ENCODE measurements around the gene TMEM119. TPM values are rescaled to one million over a fixed set of nuclear protein-coding genes. Genes with fewer than 3 reads are reported as not detected.

TMEM119 gene
- total and polyA plus RNA-seq, 10 of the 15 experiments (the other 5 are each of a cell fraction or from before 2014, with no cell fraction given): 0.11 to 0.44 (median 0.19) TPM; not detected in 5

GRCh38 chr12:108633534-108634248 is 35.8 kb upstream of the TMEM119 start, which contains the start of gene SELPLG (continued):
- TF ChIP-seq BCL3 (IDR thresholded peaks at IDR 0.05; ENCODE audit: borderline replicate concordance, insufficient read depth, low read depth, low read length, poor library complexity, severe bottlenecking) (peak; percentile 86), TCF3 (IDR thresholded peaks at IDR 0.05; ENCODE audit: borderline replicate concordance, insufficient read depth, low read depth, low read length) (peak; percentile 96), ZNF207 (IDR thresholded peaks at IDR 0.05; ENCODE audit: borderline replicate concordance) (peak; percentile 86; the same call in 1 of the 2 replicates), CREM (IDR thresholded peaks at IDR 0.05; ENCODE audit: low read depth) (peak; percentile 75), ATF2 (IDR thresholded peaks at IDR 0.05; ENCODE audit: low read length) (peak; percentile 84), E2F4 (IDR thresholded peaks at IDR 0.05; ENCODE audit: low read depth, low read length) (no peak), NR2F1 (conservative IDR thresholded peaks at IDR 0.05) (peak; percentile 92), SUPT20H (IDR thresholded peaks at IDR 0.05; ENCODE audit: borderline replicate concordance, control insufficient read depth, low read depth, low read length) (no peak), SMAD1 (IDR thresholded peaks at IDR 0.05; ENCODE audit: low read depth, partially characterized antibody) (peak; percentile 76), ZZZ3 (IDR thresholded peaks at IDR 0.05; ENCODE audit: control insufficient read depth, insufficient read length, low read depth) (no peak), MTA3 (IDR thresholded peaks at IDR 0.05; ENCODE audit: borderline replicate concordance, low read length) (peak; percentile 92; the same call in 1 of the 2 replicates), HSF1 (IDR thresholded peaks at IDR 0.05; ENCODE audit: low read depth, low read length) (0 out of 2 replicates have a peak, but pooled peaks have one; percentile 67), MLLT1 (IDR thresholded peaks at IDR 0.05) (peak; percentile 86), LARP7 (IDR thresholded peaks at IDR 0.05) (peak; percentile 88), CHD4 (IDR thresholded peaks at IDR 0.05) (no peak), ZBTB4 (CRISPR knock-in tag; IDR thresholded peaks at IDR 0.05) (no peak), KDM1A (IDR thresholded peaks at IDR 0.05; ENCODE audit: borderline replicate concordance) (no peak), MEF2B (IDR thresholded peaks at IDR 0.05; ENCODE audit: partially characterized antibody, poor library complexity, severe bottlenecking) (peak; percentile 90), CEBPB (IDR thresholded peaks at IDR 0.05; ENCODE audit: borderline replicate concordance in 1 of 2, low read depth in 2 of 2, low read length in 2 of 2) (no peak)

Data from GM12878 (cell line).